Stimulated activated CD8-positive, alpha-beta memory T cell treated with anti-CD3 and anti-CD28 coated beads, Interleukin-4, amount 100 ng/mL, for 1 hour (primary cell): Measurements from ENCODE around the gene STK4.
A peak's percentile ranks its signal among the peaks of the same experiment; 100 is the strongest.

Source experiments
- DNase-seq, 2 donors: peaks; one replicate each; pipeline ENCODE4 v3.0.0-alpha.2; 2020; ENCODE audit warnings: low read depth in 2 of 2, low spot score in 1 of 2

The STK4 gene

GRCh38 chr20:45080867-45081624 lies 114.7 kb downstream of the STK4 start:
- DNase-seq: no peak

DNA sequence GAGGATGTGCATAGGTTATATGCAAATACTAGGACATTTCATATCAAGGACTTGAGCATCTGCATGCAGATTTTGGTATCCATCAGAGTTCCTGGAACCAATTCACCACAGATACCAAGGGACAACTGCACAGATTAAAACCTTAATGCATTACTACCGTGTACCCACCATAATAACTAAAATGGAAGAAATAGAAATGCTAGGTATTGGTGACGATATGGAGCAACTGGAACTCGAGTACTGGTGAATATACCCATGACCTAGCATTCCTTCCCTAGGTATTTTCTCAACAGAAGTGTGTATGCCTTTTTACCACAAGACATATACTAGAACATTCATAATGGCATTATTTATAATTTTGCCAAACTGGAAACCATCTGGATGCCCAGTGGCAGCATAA lies 116.2 kb downstream of the STK4 start:
- DNase-seq: no peak

GRCh38 chr20:45083127-45083526 lies 116.8 kb downstream of the STK4 start:
- no peak for DNase-seq

GRCh38 chr20:45085289-45085688 lies 119.0 kb downstream of the STK4 start:
- DNase-seq: no peak

DNA sequence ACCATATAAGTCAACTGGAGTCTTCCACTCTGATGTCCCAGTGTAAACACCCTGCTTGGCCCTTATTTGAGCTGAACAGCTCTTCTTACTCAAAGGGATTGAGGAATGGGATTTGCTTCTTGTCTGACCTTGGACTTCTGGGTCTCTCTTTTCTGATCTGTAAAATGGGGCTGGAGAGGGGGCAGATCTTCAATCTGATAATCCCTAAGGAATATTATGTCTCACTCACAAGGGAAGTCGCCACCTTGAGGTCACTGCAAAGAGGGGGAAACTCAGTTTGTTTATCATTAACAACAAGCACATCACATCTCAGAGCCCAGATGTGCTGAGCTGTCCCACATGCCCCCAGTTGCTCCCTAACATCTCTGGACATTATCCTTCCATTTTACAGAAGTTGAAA lies 119.6 kb downstream of the STK4 start:
- no peak for DNase-seq

DNA sequence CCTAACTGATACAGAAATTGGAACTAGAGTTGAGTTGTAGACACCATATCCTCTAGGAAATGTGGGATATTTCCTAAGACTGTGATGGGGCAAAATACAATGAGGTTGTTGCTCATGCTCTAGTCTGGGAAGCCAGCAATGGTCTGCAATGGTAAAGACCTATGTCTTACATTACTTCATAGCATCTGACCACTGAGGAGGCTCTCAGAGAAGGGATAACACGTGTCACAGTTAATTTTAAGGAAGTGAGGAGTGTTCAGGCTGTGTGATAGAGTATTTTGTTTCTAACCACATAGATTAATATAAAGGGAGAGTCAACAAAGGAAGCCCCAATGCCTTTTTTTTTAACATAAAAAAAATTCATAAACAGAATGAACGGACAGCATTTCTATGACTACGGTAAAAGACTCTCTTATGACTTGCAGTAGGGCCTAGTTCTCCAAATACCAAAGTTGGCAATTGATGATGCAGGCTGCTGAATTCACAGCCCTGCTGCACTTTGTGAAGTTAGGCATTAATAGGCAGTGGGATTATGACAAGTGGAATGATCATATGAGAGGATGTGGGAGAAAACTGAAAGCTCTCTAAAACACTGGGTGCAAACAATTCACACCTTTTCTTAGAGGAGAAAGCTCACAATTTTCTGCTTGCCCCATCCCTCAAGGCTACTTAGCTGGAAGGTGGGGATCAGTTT lies 120.9 kb downstream of the STK4 start:
- no peak for DNase-seq

DNA sequence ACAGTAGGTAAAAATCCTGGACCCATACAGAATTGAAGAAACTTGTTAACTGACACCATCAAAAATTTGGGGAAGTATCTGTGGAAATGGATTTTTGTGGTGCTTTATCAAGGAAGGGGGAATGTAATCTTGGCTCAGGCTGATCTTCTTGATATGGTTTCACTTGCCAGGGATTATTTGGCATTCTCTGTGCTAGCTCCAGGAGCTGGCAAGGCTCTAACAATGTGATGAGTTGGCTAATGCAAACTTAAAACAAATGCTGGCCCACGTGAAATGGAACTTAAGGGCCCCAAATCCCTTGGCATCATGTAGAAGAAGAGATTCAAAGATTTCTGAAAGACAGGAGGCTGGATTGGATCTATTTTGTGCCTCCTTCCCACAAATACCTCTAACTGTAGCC lies 121.5 kb downstream of the STK4 start:
- DNase-seq: no peak

DNA sequence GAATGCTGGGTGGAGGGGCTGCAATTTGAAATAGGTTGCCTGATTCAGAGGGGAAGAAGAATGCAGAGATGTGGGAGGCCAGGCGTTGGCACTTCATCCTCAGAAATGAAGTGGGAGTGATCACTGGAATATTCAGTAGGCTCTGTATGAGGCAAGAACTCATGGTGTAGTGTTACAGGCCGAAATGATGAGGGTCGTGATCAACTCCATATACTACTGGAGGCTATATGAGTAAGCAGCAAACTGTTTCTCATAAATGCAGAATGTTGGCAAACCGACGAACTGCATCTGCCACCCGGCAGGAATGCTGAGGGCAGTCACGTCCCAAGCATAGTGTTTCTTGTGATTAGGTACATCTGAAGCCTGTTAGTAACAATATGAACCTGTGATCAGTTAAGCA lies 121.9 kb downstream of the STK4 start:
- DNase-seq: no peak

DNA sequence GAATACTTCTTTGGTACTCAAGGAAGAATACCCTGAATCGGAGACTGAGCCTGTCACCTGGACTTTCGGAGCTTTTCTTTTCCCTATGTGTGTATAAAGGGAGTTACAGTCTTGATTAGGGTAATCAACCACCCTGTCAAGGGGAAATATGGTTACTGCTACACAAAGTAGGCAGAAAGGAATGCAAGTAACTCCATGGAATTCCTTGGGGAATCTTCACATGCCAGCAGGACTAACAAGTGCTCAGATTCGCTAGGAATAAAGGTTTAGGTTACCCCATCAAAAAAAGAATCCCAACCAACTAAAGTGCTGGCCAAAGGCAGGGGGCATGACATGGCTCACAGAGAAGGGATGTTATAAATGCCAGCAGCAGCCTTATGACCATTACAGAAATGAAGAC lies 124.2 kb downstream of the STK4 start:
- no peak for DNase-seq

- DNase-seq: no peak
Observed at GRCh38 chr20:45091366-45091765, 125.1 kb downstream of the STK4 start.

DNA sequence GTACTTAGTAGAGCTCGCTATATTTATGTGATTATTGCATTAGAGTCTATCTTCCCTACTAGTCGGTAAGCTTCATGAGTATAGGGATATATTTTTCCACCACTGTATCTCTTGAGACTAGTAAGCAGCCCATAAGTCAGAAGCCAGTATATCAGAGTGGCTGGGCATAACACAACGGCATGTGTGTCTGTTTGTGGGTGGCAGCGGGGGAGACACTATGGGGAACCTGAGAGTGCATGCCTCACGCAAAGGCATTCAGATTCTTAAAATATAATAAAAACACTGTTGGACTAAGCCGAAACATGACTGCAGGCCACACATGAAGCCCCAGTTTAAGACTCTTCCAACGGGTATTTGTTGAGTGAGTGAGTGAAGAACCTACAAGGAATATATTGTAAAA lies 126.6 kb downstream of the STK4 start:
- DNase-seq: no peak

DNA sequence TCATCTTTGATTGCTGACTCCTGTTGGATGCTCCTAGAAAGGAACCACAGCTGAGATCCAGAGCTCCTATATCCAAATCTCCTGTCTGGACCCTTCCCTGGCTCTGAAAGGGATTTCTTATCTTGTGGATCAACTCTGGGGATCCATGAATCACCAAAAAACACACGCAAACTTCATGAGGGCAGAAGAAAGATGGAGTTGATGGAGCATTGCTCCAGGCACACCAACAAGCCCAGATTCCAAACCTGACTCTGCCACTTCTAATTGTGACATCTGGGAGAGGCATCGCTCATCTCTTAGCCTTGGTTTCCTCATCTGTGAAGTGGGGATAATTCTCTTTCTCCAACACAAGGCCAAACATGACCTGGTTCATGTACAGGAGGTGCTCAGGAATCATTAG lies 127.9 kb downstream of the STK4 start:
- DNase-seq: no peak

DNA sequence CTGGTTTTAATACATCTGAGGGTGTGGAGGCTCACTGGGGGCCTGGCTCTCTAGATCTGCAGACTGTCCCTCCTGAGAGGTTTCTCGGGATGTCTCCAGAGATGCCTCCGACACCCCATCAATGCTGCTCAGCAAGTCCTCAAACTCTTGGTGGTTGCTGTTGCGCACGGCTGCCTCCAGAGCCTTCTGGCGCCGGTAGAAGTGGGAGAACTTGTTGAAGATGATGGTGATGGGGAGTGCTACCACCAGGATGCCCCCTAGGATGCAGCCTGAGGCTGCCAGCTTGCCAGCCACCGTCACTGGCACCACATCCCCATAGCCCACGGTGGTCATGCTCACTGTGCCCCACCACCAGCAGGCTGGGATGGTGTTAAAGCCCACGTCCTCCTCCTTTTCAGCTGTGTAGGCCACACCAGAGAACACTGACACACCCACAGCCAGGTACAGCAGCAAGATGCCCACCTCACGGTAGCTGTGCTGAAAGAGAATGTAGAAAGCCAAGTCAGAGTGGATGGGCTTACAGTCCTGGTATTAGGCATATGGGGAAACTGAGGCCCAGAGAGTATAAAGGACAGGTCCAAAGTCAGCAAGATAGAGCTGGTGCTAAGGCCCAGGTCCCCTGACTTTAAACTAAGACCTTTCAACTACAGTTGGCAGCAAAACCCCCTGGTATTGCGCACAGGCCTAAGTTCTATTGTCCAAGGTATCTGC lies 128.7 kb downstream of the STK4 start:
- DNase-seq: no peak

DNA sequence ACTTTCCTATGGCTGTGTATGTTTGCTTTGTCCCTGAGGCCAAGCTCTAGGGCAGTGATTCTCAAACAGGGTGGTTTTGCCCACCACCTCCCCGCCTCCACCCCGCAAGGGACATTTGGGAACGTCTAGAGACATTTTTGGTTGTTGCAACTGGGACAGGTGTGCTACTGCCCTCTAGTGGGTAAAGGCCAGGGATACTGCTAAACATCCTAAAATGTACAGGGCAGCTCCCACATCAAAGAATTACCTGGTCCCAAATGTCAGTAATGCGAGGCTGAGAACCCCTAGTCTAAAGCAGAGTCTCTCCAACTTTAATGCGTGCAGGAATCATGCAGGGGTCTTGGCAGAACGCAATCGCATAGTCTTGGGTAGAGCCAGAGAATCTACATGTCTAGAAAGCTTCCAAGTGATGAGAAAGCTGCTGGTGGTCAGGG lies 129.5 kb downstream of the STK4 start:
- peak; percentile 8 to 29 for DNase-seq

GRCh38 chr20:45096781-45097180 lies 130.5 kb downstream of the STK4 start:
- DNase-seq: no peak

DNA sequence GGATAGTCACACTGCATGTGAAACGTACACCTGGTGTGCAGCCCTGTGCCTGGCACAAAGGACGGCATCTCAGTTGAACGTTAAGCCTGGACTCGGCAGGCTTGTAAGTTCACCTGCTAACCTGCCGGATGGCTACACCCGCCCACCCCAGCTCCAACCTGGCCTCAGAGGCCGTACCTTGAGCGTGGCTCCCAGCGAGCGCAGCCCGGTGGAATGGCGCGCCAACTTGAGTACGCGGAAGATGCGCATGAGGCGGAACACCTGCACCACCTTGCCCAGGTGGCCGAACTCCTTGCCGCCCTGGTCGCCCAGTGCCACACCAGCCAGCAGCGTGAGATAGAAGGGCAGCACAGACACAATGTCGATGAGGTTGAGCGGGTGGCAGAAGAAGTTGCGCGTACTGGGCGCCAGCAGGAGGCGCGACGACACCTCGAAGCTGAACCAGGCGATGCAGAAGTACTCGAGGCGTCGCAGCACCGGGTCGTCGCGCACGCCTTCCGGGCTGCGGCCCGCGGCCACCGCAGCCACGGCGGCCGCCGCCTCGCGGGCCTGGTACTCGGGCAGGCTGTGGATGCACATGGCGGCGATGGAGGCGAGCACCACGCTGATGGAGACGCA lies 131.3 kb downstream of the STK4 start:
- DNase-seq: no peak

- DNase-seq: no peak
Observed at GRCh38 chr20:45098103-45098773, 131.9 kb downstream of the STK4 start.

DNA sequence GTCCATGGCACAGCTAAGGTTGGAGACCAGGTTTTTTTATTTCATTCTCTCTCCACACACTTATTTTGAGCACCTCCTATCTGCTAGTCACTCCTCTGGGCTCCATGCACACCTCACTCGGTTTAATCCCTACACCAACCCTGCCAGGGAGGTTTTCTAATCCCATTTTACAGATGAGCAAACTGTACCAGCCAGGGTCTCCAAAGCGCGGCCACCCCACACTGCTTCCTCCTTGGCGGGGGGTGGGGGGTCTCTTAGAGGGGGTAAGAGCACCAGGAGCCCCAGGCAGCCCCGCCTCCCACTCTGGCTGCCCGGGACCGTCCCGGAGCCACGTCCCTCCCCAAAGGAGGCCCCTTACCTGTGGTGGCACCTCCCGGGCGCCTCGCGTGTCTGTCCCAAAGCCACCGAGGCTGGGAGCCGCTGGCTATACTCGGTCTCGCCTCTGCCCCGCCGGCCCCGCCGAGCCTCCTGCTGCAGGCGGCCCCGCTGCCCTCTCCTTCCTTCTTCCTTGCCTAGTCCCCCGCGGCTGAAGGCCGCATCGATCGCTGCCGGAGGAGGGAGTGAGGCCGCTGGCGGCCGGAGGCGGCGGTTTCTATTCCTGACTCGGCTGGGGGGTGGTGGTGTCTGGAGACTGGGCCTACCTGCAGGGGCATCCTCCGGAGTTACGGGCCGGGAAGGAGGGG lies 134.4 kb downstream of the STK4 start, which contains the start of gene KCNS1:
KCNS1 (minus strand) TSS at position 565 of the 683 bp plus-strand sequence. CDS start 1,891 bp downstream, outside the sequence.
- no peak for DNase-seq

- no peak for DNase-seq
Observed at GRCh38 chr20:45101333-45101850, 135.1 kb downstream of the STK4 start.

GRCh38 chr20:45103072-45103471 lies 136.8 kb downstream of the STK4 start:
- no peak for DNase-seq
